OCI-LY3 (cell line): ENCODE results near the gene CYGB.

Experiments used
- CTCF ChIP-seq: fragments of 200-600, 300-600 bp; sonication (generic); IDR thresholded peaks from 2 replicates; pipeline ENCODE4 v1.5.1; 2014; ENCODE audit warnings: antibody characterized with exemption, low read length, low read depth
- EZH2phosphoT487 ChIP-seq: fragments of 200-600 bp; shearing (Covaris generic); IDR thresholded peaks from 2 replicates; pipeline ENCODE4 v1.6.1; 2018; ENCODE audit warnings: antibody characterized with exemption, mixed run types, low read depth

GRCh38 chr17:76477576-76477975 lies 59.9 kb downstream of the CYGB start:
- TF ChIP-seq CTCF (no peak), EZH2phosphoT487 (no peak)
